ENCODE data around the gene TMX4. TPM values are rescaled to one million over a fixed set of nuclear protein-coding genes. Genes with fewer than 3 reads are reported as not detected.

Gene TMX4
- polyA plus RNA-seq, 5 donors = 18.3 to 27.5 (median 25.7) TPM

GRCh38 chr20:8020314-8021079, 936 bp upstream of the TMX4 start:
- DNase-seq = no peak

- no peak for DNase-seq
These were observed 362 bp upstream of the TMX4 start for GRCh38 chr20:8019998-8020247.

- DNase-seq = no peak
These were observed 659 bp downstream of the TMX4 start for GRCh38 chr20:8018958-8019245.

- DNase-seq = no peak
These were observed 6.8 kb downstream of the TMX4 start for GRCh38 chr20:8012724-8013123.

- no peak for DNase-seq
These were observed 10.8 kb downstream of the TMX4 start for GRCh38 chr20:8008733-8009132.

GRCh38 chr20:8007490-8007889, 12.1 kb downstream of the TMX4 start:
- no peak for DNase-seq

- DNase-seq = no peak
These were observed 13.8 kb downstream of the TMX4 start for GRCh38 chr20:8005575-8006366.

- DNase-seq = no peak
These were observed 14.5 kb downstream of the TMX4 start for GRCh38 chr20:8005033-8005432.

- DNase-seq = no peak
These were observed 17.5 kb downstream of the TMX4 start for GRCh38 chr20:8002056-8002455.

GRCh38 chr20:8000796-8001195, 18.8 kb downstream of the TMX4 start:
- DNase-seq = no peak

- DNase-seq = no peak
These were observed 22.7 kb downstream of the TMX4 start for GRCh38 chr20:7996898-7997297.

- no peak for DNase-seq
These were observed 24.8 kb downstream of the TMX4 start for GRCh38 chr20:7994809-7995208.

GRCh38 chr20:7993703-7994102, 25.9 kb downstream of the TMX4 start:
- no peak for DNase-seq

GRCh38 chr20:7993238-7993637, 26.3 kb downstream of the TMX4 start:
- DNase-seq = no peak

GRCh38 chr20:7990385-7990784, 29.2 kb downstream of the TMX4 start:
- DNase-seq = no peak

- DNase-seq = no peak
These were observed 30.2 kb downstream of the TMX4 start for GRCh38 chr20:7989379-7989778.

GRCh38 chr20:7985916-7986315, 33.6 kb downstream of the TMX4 start:
- DNase-seq = no peak

- no peak for DNase-seq
These were observed 35.4 kb downstream of the TMX4 start for GRCh38 chr20:7984192-7984591.

GRCh38 chr20:7981374-7981773, 38.2 kb downstream of the TMX4 start:
- no peak for DNase-seq

GRCh38 chr20:7980332-7981046, 39.1 kb downstream of the TMX4 start:
- peak in 1 of 2 donors; percentile 3 for DNase-seq

GRCh38 chr20:7977709-7978108, 41.9 kb downstream of the TMX4 start:
- peak; percentile 12 to 27 for DNase-seq

- no peak for DNase-seq
These were observed 43.6 kb downstream of the TMX4 start for GRCh38 chr20:7975851-7976414.
